ENCODE measurements around the gene TMEM272.

- TF ChIP-seq POLR2AphosphoS5 (IDR thresholded peaks at IDR 0.05; ENCODE audit: insufficient read depth, low read depth, low read length) (no peak), CTCF (IDR thresholded peaks at IDR 0.05; ENCODE audit: extremely low read depth in 1 of 2, insufficient read depth in 1 of 2, low read depth in 1 of 2, low read length in 2 of 2) (no peak), MYC (IDR thresholded peaks at IDR 0.05; ENCODE audit: low read depth, low read length) (no peak), POLR2A (IDR thresholded peaks at IDR 0.05; ENCODE audit: low read depth, low read length) (no peak), MAX (IDR thresholded peaks at IDR 0.05; ENCODE audit: insufficient read depth, insufficient read length) (no peak), EZH2 (IDR thresholded peaks at IDR 0.05; ENCODE audit: borderline replicate concordance, low read depth, low read length, severe bottlenecking) (no peak)
These were observed 769 bp upstream of the TMEM272 start for GRCh38 chr13:51845574-51846318.

All from endothelial cell of umbilical vein (primary cell).